ENCODE data around the gene NAPB.
"Not testable (repeated sequence)": the region's sequence is repeated elsewhere in the genome, so short reads cannot be mapped to it uniquely, and the experiment has no call there.

The NAPB gene

DNA sequence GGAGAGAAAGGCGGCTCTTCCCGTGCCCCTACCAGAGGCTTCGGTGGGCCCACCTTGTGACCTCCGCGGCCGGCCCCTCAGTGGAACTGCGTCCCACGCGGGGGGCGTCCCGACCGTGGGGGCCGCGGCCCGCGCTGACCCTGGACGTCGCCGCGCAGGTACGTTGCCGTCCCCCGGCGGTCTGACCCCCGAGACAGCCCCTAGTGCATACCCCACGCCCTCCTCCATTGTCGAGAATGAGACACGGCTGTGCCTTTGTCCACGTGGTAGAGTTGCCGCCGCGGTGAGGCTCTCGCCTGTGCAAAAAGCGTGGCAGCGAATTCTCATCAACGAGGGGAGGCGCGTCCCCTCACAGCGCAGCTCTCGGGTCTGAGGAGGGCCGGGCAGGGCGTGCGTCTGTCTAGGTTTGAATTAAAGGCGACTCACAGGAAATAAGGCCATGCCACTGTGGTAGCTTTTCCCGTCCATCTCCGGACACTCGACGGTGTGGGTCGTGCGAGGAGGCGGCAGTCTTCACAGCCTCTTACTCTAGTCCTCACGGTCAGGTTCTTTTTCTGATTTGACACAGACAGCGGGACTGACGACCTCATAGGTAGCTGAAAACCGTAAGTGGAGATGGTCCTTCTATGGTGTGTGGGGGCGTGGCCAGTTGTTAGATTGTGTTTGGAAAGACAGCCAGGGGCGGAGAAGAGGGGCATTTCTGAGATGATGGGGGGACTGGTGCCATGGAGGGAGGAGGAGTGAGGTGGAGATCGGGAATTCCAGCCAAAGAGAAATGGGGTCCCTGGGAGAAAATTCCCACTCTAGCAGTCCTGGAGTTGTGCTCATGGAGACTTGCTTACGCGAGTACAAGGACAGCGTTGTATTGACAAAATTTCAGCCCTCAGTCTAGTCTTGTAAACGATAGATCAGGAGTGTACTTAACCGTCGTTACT, 70.1 kb downstream of the NAPB start:
- H3K27me3 ChIP-seq (replicated peaks; ENCODE audit: insufficient read depth, low read length) = no peaks in the 10 kb centered on the region
- peak overlapping the region; percentile 98 for H3K4me3 ChIP-seq (ENCODE audit: low read length)
- H2AFZ ChIP-seq (ENCODE audit: low read length) = peak overlapping the region; percentile 74
- H3K4me2 ChIP-seq (ENCODE audit: low read depth, low read length) = peak overlapping the region; percentile 79
- peaks cover 24% of the 10 kb centered on the region for H3K4me1 ChIP-seq (ENCODE audit: low read length)
- peaks cover 30% of the 10 kb centered on the region for H3F3A ChIP-seq (ENCODE audit: insufficient read depth, low read length)
- H3K9me3 ChIP-seq (replicated peaks; ENCODE audit: insufficient read depth, low read length) = no peaks in the 10 kb centered on the region
- DNase-seq = peak; percentile 48
- no peaks in the 10 kb centered on the region for H4K20me1 ChIP-seq (ENCODE audit: insufficient read depth, low read length)
- H3K79me2 ChIP-seq (ENCODE audit: low read length) = peaks cover 61% of the 10 kb centered on the region
- H3K9ac ChIP-seq (ENCODE audit: low read length) = peak overlapping the region; percentile 98
- H3K36me3 ChIP-seq (replicated peaks; ENCODE audit: insufficient read depth, low read length) = peaks cover 3% of the 10 kb centered on the region; the same call in 1 of the 2 replicates
- no peak for TF ChIP-seq EZH2 (optimal IDR thresholded peaks at IDR 0.05; ENCODE audit: low read depth, low read length)
- TF ChIP-seq, protein P1, sequence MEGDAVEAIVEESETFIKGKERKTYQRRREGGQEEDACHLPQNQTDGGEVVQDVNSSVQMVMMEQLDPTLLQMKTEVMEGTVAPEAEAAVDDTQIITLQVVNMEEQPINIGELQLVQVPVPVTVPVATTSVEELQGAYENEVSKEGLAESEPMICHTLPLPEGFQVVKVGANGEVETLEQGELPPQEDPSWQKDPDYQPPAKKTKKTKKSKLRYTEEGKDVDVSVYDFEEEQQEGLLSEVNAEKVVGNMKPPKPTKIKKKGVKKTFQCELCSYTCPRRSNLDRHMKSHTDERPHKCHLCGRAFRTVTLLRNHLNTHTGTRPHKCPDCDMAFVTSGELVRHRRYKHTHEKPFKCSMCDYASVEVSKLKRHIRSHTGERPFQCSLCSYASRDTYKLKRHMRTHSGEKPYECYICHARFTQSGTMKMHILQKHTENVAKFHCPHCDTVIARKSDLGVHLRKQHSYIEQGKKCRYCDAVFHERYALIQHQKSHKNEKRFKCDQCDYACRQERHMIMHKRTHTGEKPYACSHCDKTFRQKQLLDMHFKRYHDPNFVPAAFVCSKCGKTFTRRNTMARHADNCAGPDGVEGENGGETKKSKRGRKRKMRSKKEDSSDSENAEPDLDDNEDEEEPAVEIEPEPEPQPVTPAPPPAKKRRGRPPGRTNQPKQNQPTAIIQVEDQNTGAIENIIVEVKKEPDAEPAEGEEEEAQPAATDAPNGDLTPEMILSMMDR (IDR thresholded peaks at IDR 0.05; ENCODE audit: low read length) = no peak
- no peak for TF ChIP-seq EZH2phosphoT487 (IDR thresholded peaks at IDR 0.05; ENCODE audit: low read length)
- no peaks in the 10 kb centered on the region for H3K9me2 ChIP-seq (replicated peaks; ENCODE audit: insufficient read depth, low read length)
- peak overlapping the region; percentile 94 for H3K27ac ChIP-seq (ENCODE audit: low read length)

DNA sequence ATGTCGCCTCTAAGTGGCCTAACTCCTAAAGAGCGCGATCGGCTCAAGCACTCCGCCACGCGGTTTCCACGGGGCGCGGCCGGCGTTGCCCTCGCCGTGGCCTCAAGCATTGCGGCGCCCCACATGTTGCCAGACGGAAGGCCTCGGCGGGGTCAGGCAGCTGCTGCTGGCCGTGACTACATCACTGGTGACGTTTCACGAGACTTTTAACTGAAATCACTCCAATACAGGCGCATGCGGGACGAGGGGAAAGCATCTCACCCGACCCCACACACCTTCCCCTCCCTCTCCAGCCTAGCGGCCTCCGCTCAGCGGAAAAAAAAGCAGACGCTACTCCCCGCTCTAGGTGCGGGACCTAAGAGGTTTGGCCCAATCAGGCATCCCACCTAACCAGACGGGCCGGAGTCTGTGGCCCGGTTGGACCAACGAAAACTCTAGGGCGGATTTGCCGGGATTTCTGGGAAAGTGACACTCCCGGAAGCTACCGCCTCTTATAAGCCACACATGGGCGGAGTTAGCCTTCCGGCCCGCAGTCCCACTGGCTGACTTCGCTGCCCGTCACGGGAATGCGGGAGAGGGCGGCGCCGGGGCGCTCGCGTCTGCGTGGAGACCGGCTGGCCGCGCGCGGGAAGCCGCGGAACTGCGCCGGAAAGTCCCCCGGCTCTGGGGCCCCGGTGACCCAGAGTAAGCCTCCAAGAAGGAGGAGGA, 70.9 kb downstream of the NAPB start, which contains the start of gene NXT1:
Gene NXT1 (plus strand): TSS at position 596 of the 708 bp plus-strand sequence. CDS start 3,251 bp downstream, outside the sequence.
- Histone ChIP-seq H2AFZ (ENCODE audit: low read length) (peak within 1 kb of the TSS; percentile 74), H3K4me2 (ENCODE audit: low read depth, low read length) (peak within 1 kb of the TSS; percentile 82)
- TF ChIP-seq EZH2phosphoT487 (IDR thresholded peaks at IDR 0.05; ENCODE audit: low read length) (no peak), EZH2 (optimal IDR thresholded peaks at IDR 0.05; ENCODE audit: low read depth, low read length) (no peak)
- TF ChIP-seq, protein P1 (IDR thresholded peaks at IDR 0.05; ENCODE audit: low read length) = no peak

DNA sequence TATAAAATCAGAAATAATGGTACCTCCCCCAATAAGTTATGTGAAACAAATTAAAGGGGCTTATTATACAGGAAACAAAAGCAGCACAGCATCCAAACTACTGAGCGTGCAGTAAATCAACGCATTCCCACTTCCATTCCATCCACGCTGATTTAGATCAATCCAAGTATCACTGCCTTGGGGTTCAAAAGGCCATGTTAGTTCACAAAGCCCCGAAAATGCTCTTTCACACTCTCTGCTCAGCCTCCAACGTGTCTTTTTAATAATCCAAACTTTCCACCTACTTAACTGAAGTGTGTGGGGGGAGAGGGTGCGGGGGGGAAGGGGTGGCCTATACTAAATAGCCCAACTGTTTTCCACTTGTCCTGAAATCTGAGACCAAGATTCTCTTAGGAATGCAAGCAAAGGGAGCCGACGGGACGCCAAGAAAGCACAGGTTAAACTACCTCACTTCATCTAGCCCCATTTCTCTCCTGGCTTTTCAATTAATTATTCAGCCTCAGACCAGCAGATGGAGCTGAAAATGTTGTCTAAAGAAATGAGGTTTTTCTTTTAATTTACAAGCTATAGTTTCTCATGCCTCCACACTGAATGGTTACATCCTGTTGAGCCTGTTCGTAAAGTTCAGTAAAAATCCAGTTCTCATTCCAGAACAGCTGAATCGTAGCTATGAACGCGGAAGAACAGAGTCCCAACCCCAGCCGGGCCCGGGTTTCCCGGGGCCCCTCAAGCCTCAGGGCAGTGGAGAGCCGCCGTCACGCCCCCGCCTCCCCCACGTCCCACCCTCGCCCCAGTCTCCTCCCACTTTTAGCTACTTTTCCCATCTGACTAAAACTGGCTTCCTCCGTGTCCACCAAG, 71.7 kb downstream of the NAPB start:
- Histone ChIP-seq H3K9me2 (replicated peaks; ENCODE audit: insufficient read depth, low read length) (no peaks in the 10 kb centered on the region), H4K20me1 (ENCODE audit: insufficient read depth, low read length) (no peaks in the 10 kb centered on the region), H3K36me3 (replicated peaks; ENCODE audit: insufficient read depth, low read length) (no peaks in the 10 kb centered on the region), H3K4me1 (ENCODE audit: low read length) (peaks cover 18% of the 10 kb centered on the region), H3K79me2 (ENCODE audit: low read length) (peaks cover 46% of the 10 kb centered on the region), H2AFZ (ENCODE audit: low read length) (peak overlapping the region; percentile 71), H3K9me3 (replicated peaks; ENCODE audit: insufficient read depth, low read length) (no peaks in the 10 kb centered on the region), H3K27me3 (replicated peaks; ENCODE audit: insufficient read depth, low read length) (no peaks in the 10 kb centered on the region), H3K27ac (ENCODE audit: low read length) (peak overlapping the region; percentile 94), H3F3A (ENCODE audit: insufficient read depth, low read length) (peaks cover 21% of the 10 kb centered on the region), H3K4me2 (ENCODE audit: low read depth, low read length) (peak overlapping the region; percentile 82), H3K9ac (ENCODE audit: low read length) (peak overlapping the region; percentile 98), H3K4me3 (ENCODE audit: low read length) (peak overlapping the region; percentile 98)
- DNase-seq = peak; percentile 73
- TF ChIP-seq EZH2phosphoT487 (IDR thresholded peaks at IDR 0.05; ENCODE audit: low read length) (no peak), EZH2 (optimal IDR thresholded peaks at IDR 0.05; ENCODE audit: low read depth, low read length) (no peak)
- TF ChIP-seq, protein P1 (IDR thresholded peaks at IDR 0.05; ENCODE audit: low read length) = peak; percentile 44; the same call in 1 of the 2 replicates

More for the DNA sequence above, 70.9 kb downstream of the NAPB start, which contains the start of gene NXT1:
- no peaks in the 10 kb centered on the region for H3K36me3 ChIP-seq (replicated peaks; ENCODE audit: insufficient read depth, low read length)
- no peaks in the 10 kb centered on the region for H4K20me1 ChIP-seq (ENCODE audit: insufficient read depth, low read length)
- H3K9ac ChIP-seq (ENCODE audit: low read length) = peak within 1 kb of the TSS; percentile 98
- H3K27me3 ChIP-seq (replicated peaks; ENCODE audit: insufficient read depth, low read length) = no peaks in the 10 kb centered on the region
- peak within 1 kb of the TSS; percentile 94 for H3K27ac ChIP-seq (ENCODE audit: low read length)
- peaks cover 18% of the 10 kb centered on the region for H3K4me1 ChIP-seq (ENCODE audit: low read length)
- H3F3A ChIP-seq (ENCODE audit: insufficient read depth, low read length) = peaks cover 22% of the 10 kb centered on the region
- DNase-seq = peak; percentile 97
- no peaks in the 10 kb centered on the region for H3K9me2 ChIP-seq (replicated peaks; ENCODE audit: insufficient read depth, low read length)
- H3K79me2 ChIP-seq (ENCODE audit: low read length) = peaks cover 52% of the 10 kb centered on the region
- H3K9me3 ChIP-seq (replicated peaks; ENCODE audit: insufficient read depth, low read length) = no peaks in the 10 kb centered on the region
- H3K4me3 ChIP-seq (ENCODE audit: low read length) = peak within 1 kb of the TSS; percentile 98

DNA sequence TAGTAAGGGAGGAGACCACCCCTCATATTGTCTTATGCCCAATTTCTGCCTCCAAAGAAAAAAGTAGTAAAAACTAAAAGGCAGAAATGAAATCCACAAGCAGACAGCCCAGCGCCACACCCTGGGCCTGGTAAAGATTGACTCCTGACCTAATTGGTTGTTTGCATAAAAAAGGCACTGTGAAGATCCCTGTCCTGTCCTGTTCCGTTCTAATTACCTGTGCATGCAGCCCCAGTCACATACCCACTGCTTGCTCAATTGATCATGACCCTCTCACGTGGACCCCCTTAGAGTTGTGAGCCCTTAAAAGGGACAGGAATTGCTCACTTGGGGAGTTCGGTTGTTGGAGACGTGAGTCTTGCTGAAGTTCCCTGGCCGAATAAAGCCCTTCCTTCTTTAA, 72.8 kb downstream of the NAPB start:
- not testable (repeated sequence) for H3K27me3 ChIP-seq (replicated peaks; ENCODE audit: insufficient read depth, low read length); H3K36me3 ChIP-seq (replicated peaks; ENCODE audit: insufficient read depth, low read length); H3K4me3 ChIP-seq (ENCODE audit: low read length); H3K4me2 ChIP-seq (ENCODE audit: low read depth, low read length); H3K9me2 ChIP-seq (replicated peaks; ENCODE audit: insufficient read depth, low read length); H4K20me1 ChIP-seq (ENCODE audit: insufficient read depth, low read length); H2AFZ ChIP-seq (ENCODE audit: low read length); DNase-seq; H3K9ac ChIP-seq (ENCODE audit: low read length); H3K27ac ChIP-seq (ENCODE audit: low read length); H3K9me3 ChIP-seq (replicated peaks; ENCODE audit: insufficient read depth, low read length)
- Histone ChIP-seq H3F3A (ENCODE audit: insufficient read depth, low read length) (peaks cover 21% of the 10 kb centered on the region), H3K79me2 (ENCODE audit: low read length) (peaks cover 35% of the 10 kb centered on the region), H3K4me1 (ENCODE audit: low read length) (peaks cover 18% of the 10 kb centered on the region)

Data from MM.1S (cell line).